ENCODE results near the gene SH3RF3.
A peak's percentile ranks its signal among the peaks of the same experiment; 100 is the strongest.

SH3RF3 gene

GRCh38 chr2:109333414-109334210, 204.6 kb downstream of the SH3RF3 start:
- DNase-seq (ENCODE audit: extremely low read depth, low read depth), result no peak
- peak; percentile 15; the same call in 1 of the 2 replicates for TF ChIP-seq CTCF (IDR thresholded peaks at IDR 0.05; ENCODE audit: low read depth, low read length)

DNA sequence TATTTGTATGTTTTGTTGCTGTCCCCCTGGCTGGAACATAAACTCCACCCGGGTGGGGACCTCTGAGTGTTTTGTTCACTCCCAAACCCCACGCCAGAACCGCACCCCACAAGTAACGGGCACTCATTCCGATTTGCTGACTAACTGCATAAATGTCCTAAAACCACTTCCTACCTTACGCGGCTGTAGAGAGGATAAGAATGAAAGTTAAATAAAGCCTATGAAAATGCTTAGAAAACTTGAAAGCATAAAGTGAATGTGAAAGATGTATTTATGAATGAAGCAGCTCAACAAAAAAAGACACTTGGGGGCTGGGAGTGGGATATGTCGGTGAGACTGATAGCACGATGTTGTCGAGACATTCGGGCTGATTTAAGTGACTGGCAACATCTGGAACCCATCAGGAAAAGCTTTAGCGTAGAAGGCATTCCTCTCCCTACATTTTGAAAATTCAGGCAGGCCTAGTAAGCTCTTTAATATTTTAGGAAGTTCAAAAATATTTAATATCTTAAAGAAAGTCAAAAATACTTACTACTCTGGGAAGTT, 206.7 kb downstream of the SH3RF3 start:
- no peak for TF ChIP-seq CTCF (IDR thresholded peaks at IDR 0.05; ENCODE audit: low read depth, low read length)
- no peak for DNase-seq (ENCODE audit: extremely low read depth, low read depth)

DNA sequence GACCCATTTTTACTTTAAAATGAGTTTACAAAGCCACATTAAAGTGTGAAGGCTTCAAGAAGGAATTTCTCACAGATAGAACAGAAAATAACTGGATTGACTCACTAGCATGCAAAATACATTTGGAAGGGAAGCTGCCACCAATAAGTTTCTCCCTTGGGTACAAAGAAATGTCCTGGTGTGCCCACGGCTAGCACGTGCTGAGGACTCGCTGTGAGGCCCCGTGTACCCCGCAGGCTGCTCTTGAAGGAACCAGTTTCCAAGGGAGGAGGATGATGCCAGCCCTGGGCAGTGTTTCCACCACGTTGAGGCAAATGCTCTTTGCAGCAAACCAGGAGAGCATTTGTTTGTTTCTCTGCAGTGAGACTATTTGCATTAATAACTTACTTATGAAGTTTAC, 207.3 kb downstream of the SH3RF3 start:
- DNase-seq (ENCODE audit: extremely low read depth, low read depth), result no peak
- TF ChIP-seq CTCF (IDR thresholded peaks at IDR 0.05; ENCODE audit: low read depth, low read length), result no peak

DNA sequence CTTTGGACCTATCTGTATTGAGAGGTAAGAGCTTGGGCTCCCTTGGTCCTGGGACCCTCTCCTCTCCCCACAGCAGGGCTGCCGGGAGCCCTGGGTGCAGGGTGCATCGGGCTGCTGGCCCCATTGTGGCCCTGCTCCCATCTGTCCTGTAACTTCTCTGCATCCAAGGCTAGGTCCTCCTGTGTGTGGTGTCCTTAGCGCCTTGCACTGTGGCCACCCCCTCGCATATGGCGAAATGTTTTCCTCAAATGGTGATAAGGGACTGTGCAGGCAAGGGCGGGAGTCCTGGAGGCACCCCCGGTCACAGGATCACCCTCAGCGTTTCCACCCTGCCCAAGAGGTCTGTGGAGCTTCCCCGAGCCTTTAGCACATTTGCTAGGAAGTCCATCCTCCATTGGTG, 208.2 kb downstream of the SH3RF3 start:
- no peak for TF ChIP-seq CTCF (IDR thresholded peaks at IDR 0.05; ENCODE audit: low read depth, low read length)
- no peak for DNase-seq (ENCODE audit: extremely low read depth, low read depth)

DNA sequence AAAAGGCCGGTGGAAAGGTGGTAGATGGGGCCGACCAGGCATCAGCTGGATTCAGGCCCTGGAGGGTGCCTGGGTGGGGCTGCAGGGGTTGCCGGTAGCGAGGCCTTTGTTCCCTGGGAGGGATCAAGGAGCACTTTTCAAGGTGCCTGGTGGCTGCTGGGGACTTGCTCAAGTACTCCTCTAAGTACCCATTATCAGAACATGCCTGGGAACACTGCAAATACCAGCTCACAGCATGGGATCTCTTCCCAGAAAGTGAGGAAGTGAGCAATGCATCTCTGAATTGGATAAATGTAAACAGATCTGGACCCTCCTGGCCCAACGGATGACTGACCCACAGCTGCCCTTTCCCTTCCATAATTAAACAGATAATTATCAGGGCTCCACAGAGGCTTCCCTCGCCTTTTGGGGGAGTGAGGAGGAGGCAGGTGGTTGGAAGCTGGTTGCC, 210.5 kb downstream of the SH3RF3 start:
- DNase-seq (ENCODE audit: extremely low read depth, low read depth), result no peak
- TF ChIP-seq CTCF (IDR thresholded peaks at IDR 0.05; ENCODE audit: low read depth, low read length), result no peak

- no peak for DNase-seq (ENCODE audit: extremely low read depth, low read depth)
- no peak for TF ChIP-seq CTCF (IDR thresholded peaks at IDR 0.05; ENCODE audit: low read depth, low read length)
Measured at GRCh38 chr2:109340381-109340780, 211.4 kb downstream of the SH3RF3 start.

All from AG09319 (cell line).